Neuronal stem cell (in vitro differentiated cells): ENCODE data around the gene ADGRV1.
"Not testable (repeated sequence)": the region's sequence is repeated elsewhere in the genome, so short reads cannot be mapped to it uniquely, and the experiment has no call there.

Source experiments
- DNase-seq: peaks from one replicate; pipeline ENCODE4 v3.0.0-alpha.2; 2013; ENCODE audit warnings: low spot score
- H2AFZ ChIP-seq: one replicate; pipeline ENCODE4 v1.6.1; 2013; ENCODE audit warnings: mild to moderate bottlenecking, low read length, inconsistent platforms
- H2AK5ac ChIP-seq: 2 replicates; pipeline ENCODE4 v1.6.1; 2013; ENCODE audit warnings: low read depth, mild to moderate bottlenecking, inconsistent platforms, low read length, moderate library complexity, mixed read lengths
- H2BK120ac ChIP-seq: 2 replicates; pipeline ENCODE4 v1.6.1; 2013; ENCODE audit warnings: low read depth, mild to moderate bottlenecking, inconsistent platforms, low read length, moderate library complexity, mixed read lengths
- H2BK12ac ChIP-seq: one replicate; pipeline ENCODE4 v1.6.1; 2013; ENCODE audit warnings: low read length, inconsistent platforms
- H2BK15ac ChIP-seq: 2 replicates; pipeline ENCODE4 v1.6.1; 2013; ENCODE audit warnings: mild to moderate bottlenecking, low read length, inconsistent platforms, mixed read lengths
- H2BK5ac ChIP-seq: one replicate; pipeline ENCODE4 v1.6.1; 2013; ENCODE audit warnings: inconsistent platforms, mild to moderate bottlenecking, low read length, moderate library complexity
- H3K14ac ChIP-seq: one replicate; pipeline ENCODE4 v1.6.1; 2013; ENCODE audit warnings: low read length, inconsistent platforms
- H3K18ac ChIP-seq: 2 replicates; pipeline ENCODE4 v1.6.1; 2013; ENCODE audit warnings: low read length, inconsistent platforms
- H3K23ac ChIP-seq: 2 replicates; pipeline ENCODE4 v1.6.1; 2013; ENCODE audit warnings: low read depth, mild to moderate bottlenecking, mixed read lengths, low read length, inconsistent platforms; ENCODE audit not compliant: poor library complexity
- H3K27ac ChIP-seq: replicated peaks from 3 replicates; pipeline ENCODE4 v1.5.1; 2013; ENCODE audit warnings: low read length, inconsistent platforms
- H3K27me3 ChIP-seq, 3 experiments: 2 replicates each; pipeline ENCODE4 v1.6.1; 2013; ENCODE audit warnings: low read length in 3 of 3, mild to moderate bottlenecking in 2 of 3, inconsistent platforms in 1 of 3, low read depth in 1 of 3, mixed read lengths in 1 of 3, moderate library complexity in 1 of 3; ENCODE audit not compliant: control insufficient read depth in 3 of 3, insufficient read depth in 3 of 3
- H3K36me3 ChIP-seq, 2 donors: replicated peaks in 1 of 2; 2 replicates each; pipeline ENCODE4 v1.6.1; 2013; ENCODE audit warnings: low read length in 2 of 2; ENCODE audit not compliant: control insufficient read depth in 2 of 2, insufficient read depth in 2 of 2
- H3K4ac ChIP-seq: 2 replicates; pipeline ENCODE4 v1.6.1; 2013; ENCODE audit warnings: inconsistent platforms, mild to moderate bottlenecking, low read length, moderate library complexity
- H3K4me1 ChIP-seq, 2 donors: 1 replicate in 1 of 2; 2 replicates in 1 of 2; pipeline ENCODE4 v1.6.1; 2013; ENCODE audit warnings: low read length in 2 of 2, low read depth in 1 of 2; ENCODE audit not compliant: control insufficient read depth in 2 of 2, insufficient read depth in 1 of 2
- H3K4me2 ChIP-seq: one replicate; pipeline ENCODE4 v1.6.1; 2013; ENCODE audit warnings: mild to moderate bottlenecking, low read length, inconsistent platforms; ENCODE audit not compliant: insufficient read depth, poor library complexity, severe bottlenecking
- H3K4me3 ChIP-seq, 2 donors: 2 replicates each; pipeline ENCODE4 v1.5.1; 2013; ENCODE audit warnings: low read length in 2 of 2, mild to moderate bottlenecking in 2 of 2, inconsistent platforms in 1 of 2, moderate library complexity in 1 of 2
- H3K79me1 ChIP-seq: one replicate; pipeline ENCODE4 v1.6.1; 2013; ENCODE audit warnings: low read depth, mild to moderate bottlenecking, inconsistent platforms, low read length, moderate library complexity
- H3K9ac ChIP-seq: one replicate; pipeline ENCODE4 v1.6.1; 2013; ENCODE audit warnings: mild to moderate bottlenecking, low read depth, low read length, inconsistent platforms; ENCODE audit not compliant: poor library complexity
- H3K9me3 ChIP-seq, 2 donors: replicated peaks in 1 of 2; 2 replicates each; pipeline versions ENCODE3 to v1.6.1; 2013; ENCODE audit warnings: low read length in 2 of 2, mild to moderate bottlenecking in 2 of 2, inconsistent platforms in 1 of 2, low read depth in 1 of 2, mixed read lengths in 1 of 2, moderate library complexity in 1 of 2; ENCODE audit not compliant: control insufficient read depth in 2 of 2, insufficient read depth in 1 of 2
- H4K8ac ChIP-seq: one replicate; pipeline ENCODE4 v1.6.1; 2013; ENCODE audit warnings: low read depth, mild to moderate bottlenecking, inconsistent platforms, low read length, moderate library complexity
- H4K91ac ChIP-seq: one replicate; pipeline ENCODE4 v1.6.1; 2013; ENCODE audit warnings: low read length, low read depth, mild to moderate bottlenecking, inconsistent platforms; ENCODE audit not compliant: poor library complexity
- WGBS, 2 donors: extraction: QIAGEN DNeasy Blood & Tissue Kit; methylation state at CpG; one replicate each; pipeline ENCODE4 v1.1.7; 2013; ENCODE audit warnings: missing lambda C conversion rate in 2 of 2, mixed read lengths in 1 of 2; ENCODE audit not compliant: insufficient read length in 2 of 2, insufficient replicate concordance in 1 of 2; ENCODE audit errors: extremely low coverage in 2 of 2; 5-methylcytosine and 5-hydroxymethylcytosine counted together

ADGRV1 gene

GRCh38 chr5:90579905-90580304 is 21.3 kb downstream of the ADGRV1 start:
- H2BK120ac ChIP-seq, DNase-seq, H3K4ac ChIP-seq, H3K23ac ChIP-seq, H4K91ac ChIP-seq, H3K9ac ChIP-seq, H2AFZ ChIP-seq, H3K4me3 ChIP-seq, H3K27me3 ChIP-seq, H3K4me1 ChIP-seq, H3K14ac ChIP-seq, H4K8ac ChIP-seq, H2BK5ac ChIP-seq, H3K79me1 ChIP-seq, H3K36me3 ChIP-seq, H2AK5ac ChIP-seq, H3K4me2 ChIP-seq, H3K27ac ChIP-seq, H2BK12ac ChIP-seq, H3K18ac ChIP-seq, H2BK15ac ChIP-seq: not testable (repeated sequence)
- no CpG with 5 or more reads among the region's 2 CpGs for WGBS, 2 donors
- H3K9me3 ChIP-seq: peaks cover 0 to 17% of the 10 kb centered on the region in 2 donors

- Histone ChIP-seq H2BK15ac (no peak overlapping the region), H3K18ac (no peak overlapping the region), H3K27me3 (no peaks in the 10 kb centered on the region), H3K4me2 (no peak overlapping the region), H3K14ac (no peak overlapping the region), H3K36me3 (no peaks in the 10 kb centered on the region), H2BK12ac (no peak overlapping the region), H2AK5ac (no peak overlapping the region), H3K9ac (no peak overlapping the region), H2BK120ac (no peak overlapping the region), H3K4me3 (no peak overlapping the region), H4K91ac (no peak overlapping the region), H2AFZ (no peak overlapping the region), H3K27ac (no peak overlapping the region), H4K8ac (no peak overlapping the region), H3K9me3 (peaks cover 0 to 12% of the 10 kb centered on the region in 2 donors), H3K79me1 (no peaks in the 10 kb centered on the region), H3K4ac (no peak overlapping the region), H2BK5ac (no peak overlapping the region), H3K4me1 (peaks cover 0 to 1% of the 10 kb centered on the region in 2 donors), H3K23ac (no peak overlapping the region)
- no peak for DNase-seq
- WGBS, 2 donors: no CpG with 5 or more reads among the region's 2 CpGs
These were observed 23.4 kb downstream of the ADGRV1 start for GRCh38 chr5:90581956-90582355.

- no peak overlapping the region for H3K4ac ChIP-seq
- H2BK5ac ChIP-seq: no peak overlapping the region
- H3K14ac ChIP-seq: no peak overlapping the region
- DNase-seq: no peak
- no peak overlapping the region for H3K23ac ChIP-seq
- H3K4me3 ChIP-seq: no peak overlapping the region
- H3K9me3 ChIP-seq: peaks cover 0 to 9% of the 10 kb centered on the region in 2 donors
- H3K9ac ChIP-seq: no peak overlapping the region
- no peak overlapping the region for H4K8ac ChIP-seq
- H3K79me1 ChIP-seq: no peaks in the 10 kb centered on the region
- H4K91ac ChIP-seq: no peak overlapping the region
- H3K4me1 ChIP-seq: peaks cover 0 to 1% of the 10 kb centered on the region in 2 donors
- no peak overlapping the region for H2BK120ac ChIP-seq
- H3K27me3 ChIP-seq: no peaks in the 10 kb centered on the region
- WGBS, 2 donors: no CpG with 5 or more reads among the region's 7 CpGs
- no peak overlapping the region for H2AK5ac ChIP-seq
- H2BK15ac ChIP-seq: no peak overlapping the region
- H2AFZ ChIP-seq: no peak overlapping the region
- no peak overlapping the region for H3K18ac ChIP-seq
- no peak overlapping the region for H3K4me2 ChIP-seq
- H3K36me3 ChIP-seq: no peaks in the 10 kb centered on the region
- H2BK12ac ChIP-seq: no peak overlapping the region
- no peak overlapping the region for H3K27ac ChIP-seq
These were observed 26.9 kb downstream of the ADGRV1 start for GRCh38 chr5:90585337-90585986.

GRCh38 chr5:90586469-90586868 is 27.9 kb downstream of the ADGRV1 start:
- Histone ChIP-seq H3K4me3 (no peak overlapping the region), H3K79me1 (no peaks in the 10 kb centered on the region), H2AK5ac (no peak overlapping the region), H2AFZ (no peak overlapping the region), H3K14ac (no peak overlapping the region), H4K91ac (no peak overlapping the region), H3K4me2 (no peak overlapping the region), H3K9me3 (peaks cover 0 to 9% of the 10 kb centered on the region in 2 donors), H4K8ac (no peak overlapping the region), H3K27ac (no peak overlapping the region), H3K36me3 (no peaks in the 10 kb centered on the region), H3K23ac (no peak overlapping the region), H2BK5ac (no peak overlapping the region), H2BK15ac (no peak overlapping the region), H3K4me1 (peaks cover 0 to 1% of the 10 kb centered on the region in 2 donors), H3K27me3 (no peaks in the 10 kb centered on the region), H3K4ac (no peak overlapping the region), H2BK12ac (no peak overlapping the region), H3K9ac (no peak overlapping the region), H2BK120ac (no peak overlapping the region), H3K18ac (no peak overlapping the region)
- DNase-seq: no peak
- no CpG with 5 or more reads among the region's 2 CpGs for WGBS, 2 donors
